WTC11 (cell line): ENCODE results near the gene SRRT. TPM values are rescaled to one million over a fixed set of nuclear protein-coding genes. Genes with fewer than 3 reads are reported as not detected.
"Not testable (repeated sequence)": the region's sequence is repeated elsewhere in the genome, so short reads cannot be mapped to it uniquely, and the experiment has no call there.

Experiments used
- ATAC-seq: fragments of 200-7000 bp; cut with Tn5 transposase; 2 replicates; pipeline ENCODE4 v1.10.0; 2021; ENCODE audit warnings: mild to moderate bottlenecking, moderate library complexity
- CTCF ChIA-PET: fragments of 300-600 bp; sonication (Branson Sonifier 250); formaldehyde crosslinking; loops from one replicate; lab custom pipeline; 2021; ENCODE audit warnings: antibody characterized with exemption; lab: Charles Lee
- POLR2A ChIA-PET: fragments of 350-600 bp; sonication (Branson Sonifier 250); formaldehyde crosslinking; loops from one replicate; lab custom pipeline; 2021; ENCODE audit warnings: antibody characterized with exemption; lab: Charles Lee
- DNase-seq: peaks from one replicate; pipeline ENCODE4 v3.0.0; 2021; ENCODE audit warnings: low spot score
- H3K27ac Mint-ChIP-seq: 2 replicates; pipeline ENCODE4 v1.8.0; 2021; ENCODE audit warnings: mixed read lengths
- H3K27me3 Mint-ChIP-seq: 2 replicates; pipeline ENCODE4 v1.8.0; 2021; ENCODE audit warnings: low read depth, mild to moderate bottlenecking, moderate library complexity, mixed read lengths
- H3K36me3 Mint-ChIP-seq: 2 replicates; pipeline ENCODE4 v1.8.0; 2021; ENCODE audit warnings: mixed read lengths
- H3K4me1 Mint-ChIP-seq: 2 replicates; pipeline ENCODE4 v1.8.0; 2022; ENCODE audit warnings: mixed read lengths
- H3K4me3 Mint-ChIP-seq: 2 replicates; pipeline ENCODE4 v1.8.0; 2021; ENCODE audit warnings: mild to moderate bottlenecking, moderate library complexity, mixed read lengths
- H3K9me3 Mint-ChIP-seq: 2 replicates; pipeline ENCODE4 v1.8.0; 2021; ENCODE audit warnings: mixed read lengths
- CREB1 ChIP-seq: sonication (generic); formaldehyde crosslinking; IDR thresholded peaks from 2 replicates; pipeline ENCODE4 v1.8.0; 2023; ENCODE audit warnings: mild to moderate bottlenecking, missing genetic modification reagents
- FOXP1 ChIP-seq: sonication (generic); formaldehyde crosslinking; IDR thresholded peaks from 2 replicates; pipeline ENCODE4 v1.8.0; 2022; ENCODE audit warnings: missing genetic modification reagents, mild to moderate bottlenecking, moderate library complexity, borderline replicate concordance
- IRF2 ChIP-seq: sonication (generic); formaldehyde crosslinking; IDR thresholded peaks from 2 replicates; pipeline ENCODE4 v1.8.0; 2022; ENCODE audit warnings: low read depth, missing genetic modification reagents, borderline replicate concordance
- MLX ChIP-seq: sonication (generic); formaldehyde crosslinking; IDR thresholded peaks from 2 replicates; pipeline ENCODE4 v1.8.1; 2023; ENCODE audit warnings: mild to moderate bottlenecking, missing genetic modification reagents, moderate library complexity
- OVOL2 ChIP-seq: fragments of 250-450 bp; sonication (Bioruptor Pico); IDR thresholded peaks from 2 replicates; pipeline ENCODE4 v1.9.0; 2021; ENCODE audit warnings: mild to moderate bottlenecking, borderline replicate concordance
- TCF7 ChIP-seq: sonication (generic); formaldehyde crosslinking; IDR thresholded peaks from 2 replicates; pipeline ENCODE4 v1.8.0; 2022; ENCODE audit warnings: mild to moderate bottlenecking, low read depth, missing genetic modification reagents, moderate library complexity
- TEAD1 ChIP-seq: sonication (generic); formaldehyde crosslinking; IDR thresholded peaks from 2 replicates; pipeline ENCODE4 v1.8.0; 2022; ENCODE audit warnings: mild to moderate bottlenecking, missing genetic modification reagents
- TP53 ChIP-seq: sonication (generic); formaldehyde crosslinking; IDR thresholded peaks from 2 replicates; pipeline ENCODE4 v1.8.1; 2023; ENCODE audit warnings: mild to moderate bottlenecking, missing genetic modification reagents
- total RNA-seq: library from RNA; stranded (reverse); gene quantifications from 3 replicates; pipeline ENCODE4 v1.2.3, GENCODE V29; 2021
- TF ChIP-seq, protein P1 (sequence below): fragments of 250-450 bp; sonication (Bioruptor Pico); IDR thresholded peaks from 2 replicates; pipeline ENCODE4 v1.9.0; 2021; ENCODE audit warnings: mild to moderate bottlenecking, borderline replicate concordance
- TF ChIP-seq, protein P2 (sequence below): fragments of 250-450 bp; sonication (Bioruptor Pico); IDR thresholded peaks from 2 replicates; pipeline ENCODE4 v1.9.0; 2021; ENCODE audit warnings: mild to moderate bottlenecking

Gene SRRT
- total RNA-seq, 1 experiment from 2014 or later: 238 TPM

DNA sequence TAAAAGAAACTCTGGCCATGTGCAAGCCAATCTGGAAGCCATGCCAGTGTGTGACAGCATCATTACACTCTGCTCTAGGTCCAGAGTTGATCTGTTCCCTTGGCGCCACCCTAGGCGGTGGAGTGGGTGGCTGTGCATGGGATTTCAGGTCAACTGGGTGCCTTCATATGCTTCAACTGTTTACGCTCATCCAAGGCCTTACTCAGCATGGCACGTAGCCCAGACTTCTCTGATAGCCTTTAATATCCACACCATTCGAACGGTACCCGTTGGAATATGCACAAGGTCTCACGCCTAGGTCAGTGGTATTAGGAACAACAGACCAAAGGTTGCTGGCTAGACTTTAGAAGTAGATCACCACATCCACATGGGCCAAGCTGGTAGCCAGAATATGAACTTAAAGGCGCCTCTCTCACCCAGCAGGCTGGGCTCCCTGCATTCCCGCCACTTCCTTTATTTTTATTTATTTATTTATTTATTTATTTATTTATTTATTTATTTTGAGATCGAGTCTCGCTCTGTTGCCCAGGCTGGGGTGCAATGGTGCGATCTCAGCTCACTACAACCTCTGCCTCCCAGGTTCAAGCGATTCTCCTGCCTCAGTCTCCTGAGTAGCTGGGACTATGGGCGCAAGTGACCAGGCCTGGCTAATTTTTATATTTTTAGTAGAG, 39.4 kb downstream of the SRRT start:
- CTCF ChIA-PET: no interaction called here
- POLR2A ChIA-PET: no interaction called here
- no peak for ATAC-seq

GRCh38 chr7:100914879-100915447, 40.1 kb downstream of the SRRT start:
- peaks cover 27% of the 10 kb centered on the region for H3K4me1 Mint-ChIP-seq
- H3K4me3 Mint-ChIP-seq: no peak overlapping the region
- ChIA-PET CTCF (no interaction called here), POLR2A (no interaction called here)
- peaks cover 4% of the 10 kb centered on the region; the same call in 1 of the 2 replicates for H3K9me3 Mint-ChIP-seq
- TF ChIP-seq OVOL2 (CRISPR knock-in tag) (no peak), FOXP1 (CRISPR knock-in tag) (no peak), TCF7 (no peak)
- TF ChIP-seq, protein P1, sequence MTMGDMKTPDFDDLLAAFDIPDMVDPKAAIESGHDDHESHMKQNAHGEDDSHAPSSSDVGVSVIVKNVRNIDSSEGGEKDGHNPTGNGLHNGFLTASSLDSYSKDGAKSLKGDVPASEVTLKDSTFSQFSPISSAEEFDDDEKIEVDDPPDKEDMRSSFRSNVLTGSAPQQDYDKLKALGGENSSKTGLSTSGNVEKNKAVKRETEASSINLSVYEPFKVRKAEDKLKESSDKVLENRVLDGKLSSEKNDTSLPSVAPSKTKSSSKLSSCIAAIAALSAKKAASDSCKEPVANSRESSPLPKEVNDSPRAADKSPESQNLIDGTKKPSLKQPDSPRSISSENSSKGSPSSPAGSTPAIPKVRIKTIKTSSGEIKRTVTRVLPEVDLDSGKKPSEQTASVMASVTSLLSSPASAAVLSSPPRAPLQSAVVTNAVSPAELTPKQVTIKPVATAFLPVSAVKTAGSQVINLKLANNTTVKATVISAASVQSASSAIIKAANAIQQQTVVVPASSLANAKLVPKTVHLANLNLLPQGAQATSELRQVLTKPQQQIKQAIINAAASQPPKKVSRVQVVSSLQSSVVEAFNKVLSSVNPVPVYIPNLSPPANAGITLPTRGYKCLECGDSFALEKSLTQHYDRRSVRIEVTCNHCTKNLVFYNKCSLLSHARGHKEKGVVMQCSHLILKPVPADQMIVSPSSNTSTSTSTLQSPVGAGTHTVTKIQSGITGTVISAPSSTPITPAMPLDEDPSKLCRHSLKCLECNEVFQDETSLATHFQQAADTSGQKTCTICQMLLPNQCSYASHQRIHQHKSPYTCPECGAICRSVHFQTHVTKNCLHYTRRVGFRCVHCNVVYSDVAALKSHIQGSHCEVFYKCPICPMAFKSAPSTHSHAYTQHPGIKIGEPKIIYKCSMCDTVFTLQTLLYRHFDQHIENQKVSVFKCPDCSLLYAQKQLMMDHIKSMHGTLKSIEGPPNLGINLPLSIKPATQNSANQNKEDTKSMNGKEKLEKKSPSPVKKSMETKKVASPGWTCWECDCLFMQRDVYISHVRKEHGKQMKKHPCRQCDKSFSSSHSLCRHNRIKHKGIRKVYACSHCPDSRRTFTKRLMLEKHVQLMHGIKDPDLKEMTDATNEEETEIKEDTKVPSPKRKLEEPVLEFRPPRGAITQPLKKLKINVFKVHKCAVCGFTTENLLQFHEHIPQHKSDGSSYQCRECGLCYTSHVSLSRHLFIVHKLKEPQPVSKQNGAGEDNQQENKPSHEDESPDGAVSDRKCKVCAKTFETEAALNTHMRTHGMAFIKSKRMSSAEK (CRISPR knock-in tag): no peak
- H3K36me3 Mint-ChIP-seq: no peaks in the 10 kb centered on the region
- ATAC-seq (no peak), DNase-seq (no peak)
- H3K27me3 Mint-ChIP-seq: no peaks in the 10 kb centered on the region; the same call in 1 of the 2 replicates
- no peak overlapping the region; the same call in 1 of the 2 replicates for H3K27ac Mint-ChIP-seq

More for the DNA sequence above, 39.4 kb downstream of the SRRT start:
- H3K27me3 Mint-ChIP-seq: no peaks in the 10 kb centered on the region; the same call in 1 of the 2 replicates
- no peaks in the 10 kb centered on the region for H3K9me3 Mint-ChIP-seq
- DNase-seq: no peak
- H3K27ac Mint-ChIP-seq: no peak overlapping the region
- peaks cover 20% of the 10 kb centered on the region for H3K4me1 Mint-ChIP-seq
- no peak overlapping the region for H3K4me3 Mint-ChIP-seq
- TF ChIP-seq TEAD1 (CRISPR knock-in tag) (no peak), MLX (CRISPR knock-in tag) (no peak), TP53 (no peak), IRF2 (no peak), CREB1 (CRISPR knock-in tag) (no peak)
- TF ChIP-seq, protein P2, sequence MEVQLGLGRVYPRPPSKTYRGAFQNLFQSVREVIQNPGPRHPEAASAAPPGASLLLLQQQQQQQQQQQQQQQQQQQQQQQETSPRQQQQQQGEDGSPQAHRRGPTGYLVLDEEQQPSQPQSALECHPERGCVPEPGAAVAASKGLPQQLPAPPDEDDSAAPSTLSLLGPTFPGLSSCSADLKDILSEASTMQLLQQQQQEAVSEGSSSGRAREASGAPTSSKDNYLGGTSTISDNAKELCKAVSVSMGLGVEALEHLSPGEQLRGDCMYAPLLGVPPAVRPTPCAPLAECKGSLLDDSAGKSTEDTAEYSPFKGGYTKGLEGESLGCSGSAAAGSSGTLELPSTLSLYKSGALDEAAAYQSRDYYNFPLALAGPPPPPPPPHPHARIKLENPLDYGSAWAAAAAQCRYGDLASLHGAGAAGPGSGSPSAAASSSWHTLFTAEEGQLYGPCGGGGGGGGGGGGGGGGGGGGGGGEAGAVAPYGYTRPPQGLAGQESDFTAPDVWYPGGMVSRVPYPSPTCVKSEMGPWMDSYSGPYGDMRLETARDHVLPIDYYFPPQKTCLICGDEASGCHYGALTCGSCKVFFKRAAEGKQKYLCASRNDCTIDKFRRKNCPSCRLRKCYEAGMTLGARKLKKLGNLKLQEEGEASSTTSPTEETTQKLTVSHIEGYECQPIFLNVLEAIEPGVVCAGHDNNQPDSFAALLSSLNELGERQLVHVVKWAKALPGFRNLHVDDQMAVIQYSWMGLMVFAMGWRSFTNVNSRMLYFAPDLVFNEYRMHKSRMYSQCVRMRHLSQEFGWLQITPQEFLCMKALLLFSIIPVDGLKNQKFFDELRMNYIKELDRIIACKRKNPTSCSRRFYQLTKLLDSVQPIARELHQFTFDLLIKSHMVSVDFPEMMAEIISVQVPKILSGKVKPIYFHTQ (CRISPR knock-in tag): no peak
- TF ChIP-seq, all 79 proteins: peak for 0
- no peaks in the 10 kb centered on the region for H3K36me3 Mint-ChIP-seq

- H3K9me3 Mint-ChIP-seq: peaks cover 13% of the 10 kb centered on the region
- H3K27me3 Mint-ChIP-seq, H3K4me3 Mint-ChIP-seq, CTCF ChIA-PET, H3K36me3 Mint-ChIP-seq, POLR2A ChIA-PET, DNase-seq, H3K27ac Mint-ChIP-seq, ATAC-seq: not testable (repeated sequence)
- H3K4me1 Mint-ChIP-seq: peaks cover 36% of the 10 kb centered on the region
These were observed 44.4 kb downstream of the SRRT start for GRCh38 chr7:100919335-100919734.

- ATAC-seq, POLR2A ChIA-PET, H3K36me3 Mint-ChIP-seq, H3K4me3 Mint-ChIP-seq, CTCF ChIA-PET, DNase-seq, H3K27me3 Mint-ChIP-seq: not testable (repeated sequence)
- peaks cover 13% of the 10 kb centered on the region for H3K9me3 Mint-ChIP-seq
- H3K27ac Mint-ChIP-seq: peak overlapping the region; percentile 59; the same call in 1 of the 2 replicates
- H3K4me1 Mint-ChIP-seq: peaks cover 36% of the 10 kb centered on the region
These were observed 45.0 kb downstream of the SRRT start for GRCh38 chr7:100919779-100920437.
